ENCODE data around the gene KRTAP5-10.
"Not testable (repeated sequence)": the region's sequence is repeated elsewhere in the genome, so short reads cannot be mapped to it uniquely, and the experiment has no call there.

The KRTAP5-10 gene

GRCh38 chr11:71565263-71565662 is at the start of gene KRTAP5-10:
Gene KRTAP5-10, plus strand, starts transcription at chr11:71565563. Its CDS starts 25 bp downstream, at chr11:71565588.
- H3K79me2 ChIP-seq (ENCODE audit: control insufficient read depth, insufficient read depth, low read length, unreplicated experiment): no peaks in the 10 kb centered on the region
- H3K36me3 ChIP-seq (ENCODE audit: insufficient read depth, low read length): no peaks in the 10 kb centered on the region
- H2AFZ ChIP-seq (ENCODE audit: low read length, unreplicated experiment): no peak within 1 kb of the TSS
- no peaks in the 10 kb centered on the region for H3K4me1 ChIP-seq (ENCODE audit: control insufficient read depth, insufficient read depth, low read length, unreplicated experiment)
- H3K4me3 ChIP-seq (ENCODE audit: low read depth, low read length): no peak within 1 kb of the TSS
- no peak within 1 kb of the TSS for H3K27ac ChIP-seq (ENCODE audit: low read depth, low read length)
- H3K27me3 ChIP-seq (ENCODE audit: insufficient read depth, low read length): peaks cover 59% of the 10 kb centered on the region

GRCh38 chr11:71518506-71519471 is 46.6 kb upstream of the KRTAP5-10 start:
- Histone ChIP-seq H3K4me1 (ENCODE audit: control insufficient read depth, insufficient read depth, low read length, unreplicated experiment) (no peaks in the 10 kb centered on the region), H2AFZ (ENCODE audit: low read length, unreplicated experiment) (no peak overlapping the region), H3K27ac (ENCODE audit: low read depth, low read length) (no peak overlapping the region), H3K4me3 (ENCODE audit: low read depth, low read length) (no peak overlapping the region), H3K79me2 (ENCODE audit: control insufficient read depth, insufficient read depth, low read length, unreplicated experiment) (no peaks in the 10 kb centered on the region), H3K27me3 (ENCODE audit: insufficient read depth, low read length) (no peaks in the 10 kb centered on the region), H3K36me3 (ENCODE audit: insufficient read depth, low read length) (no peaks in the 10 kb centered on the region)

GRCh38 chr11:71519546-71519945 is 45.8 kb upstream of the KRTAP5-10 start:
- Histone ChIP-seq H3K36me3 (ENCODE audit: insufficient read depth, low read length) (no peaks in the 10 kb centered on the region), H2AFZ (ENCODE audit: low read length, unreplicated experiment) (no peak overlapping the region), H3K27me3 (ENCODE audit: insufficient read depth, low read length) (peaks cover 1% of the 10 kb centered on the region; the same call in 1 of the 2 replicates), H3K79me2 (ENCODE audit: control insufficient read depth, insufficient read depth, low read length, unreplicated experiment) (no peaks in the 10 kb centered on the region), H3K27ac (ENCODE audit: low read depth, low read length) (no peak overlapping the region), H3K4me1 (ENCODE audit: control insufficient read depth, insufficient read depth, low read length, unreplicated experiment) (no peaks in the 10 kb centered on the region), H3K4me3 (ENCODE audit: low read depth, low read length) (no peak overlapping the region)

- Histone ChIP-seq H3K4me3 (ENCODE audit: low read depth, low read length) (no peak overlapping the region), H3K27me3 (ENCODE audit: insufficient read depth, low read length) (peaks cover 17% of the 10 kb centered on the region; the same call in 1 of the 2 replicates), H2AFZ (ENCODE audit: low read length, unreplicated experiment) (no peak overlapping the region), H3K4me1 (ENCODE audit: control insufficient read depth, insufficient read depth, low read length, unreplicated experiment) (no peaks in the 10 kb centered on the region), H3K36me3 (ENCODE audit: insufficient read depth, low read length) (no peaks in the 10 kb centered on the region), H3K79me2 (ENCODE audit: control insufficient read depth, insufficient read depth, low read length, unreplicated experiment) (no peaks in the 10 kb centered on the region), H3K27ac (ENCODE audit: low read depth, low read length) (no peak overlapping the region)
Measured at GRCh38 chr11:71525188-71525937, 40.0 kb upstream of the KRTAP5-10 start.

- Histone ChIP-seq H3K79me2 (ENCODE audit: control insufficient read depth, insufficient read depth, low read length, unreplicated experiment) (no peaks in the 10 kb centered on the region), H3K4me3 (ENCODE audit: low read depth, low read length) (no peak overlapping the region), H2AFZ (ENCODE audit: low read length, unreplicated experiment) (no peak overlapping the region), H3K36me3 (ENCODE audit: insufficient read depth, low read length) (no peaks in the 10 kb centered on the region), H3K27ac (ENCODE audit: low read depth, low read length) (no peak overlapping the region), H3K4me1 (ENCODE audit: control insufficient read depth, insufficient read depth, low read length, unreplicated experiment) (no peaks in the 10 kb centered on the region), H3K27me3 (ENCODE audit: insufficient read depth, low read length) (peaks cover 17% of the 10 kb centered on the region; the same call in 1 of the 2 replicates)
Measured at GRCh38 chr11:71525938-71526495, 39.3 kb upstream of the KRTAP5-10 start.

- H2AFZ ChIP-seq (ENCODE audit: low read length, unreplicated experiment); H3K27ac ChIP-seq (ENCODE audit: low read depth, low read length); H3K79me2 ChIP-seq (ENCODE audit: control insufficient read depth, insufficient read depth, low read length, unreplicated experiment); H3K4me3 ChIP-seq (ENCODE audit: low read depth, low read length); H3K36me3 ChIP-seq (ENCODE audit: insufficient read depth, low read length); H3K4me1 ChIP-seq (ENCODE audit: control insufficient read depth, insufficient read depth, low read length, unreplicated experiment): not testable (repeated sequence)
- H3K27me3 ChIP-seq (ENCODE audit: insufficient read depth, low read length): peaks cover 17% of the 10 kb centered on the region; the same call in 1 of the 2 replicates
Measured at GRCh38 chr11:71526796-71527575, 38.4 kb upstream of the KRTAP5-10 start, which contains the start of gene KRTAP5-7. Gene KRTAP5-7, plus strand, starts transcription at chr11:71527267. Its CDS starts 34 bp downstream, at chr11:71527301.

- no peak overlapping the region for H3K4me3 ChIP-seq (ENCODE audit: low read depth, low read length)
- no peak overlapping the region for H3K27ac ChIP-seq (ENCODE audit: low read depth, low read length)
- H3K36me3 ChIP-seq (ENCODE audit: insufficient read depth, low read length): no peaks in the 10 kb centered on the region
- H3K79me2 ChIP-seq (ENCODE audit: control insufficient read depth, insufficient read depth, low read length, unreplicated experiment): no peaks in the 10 kb centered on the region
- H2AFZ ChIP-seq (ENCODE audit: low read length, unreplicated experiment): no peak overlapping the region
- peaks cover 17% of the 10 kb centered on the region; the same call in 1 of the 2 replicates for H3K27me3 ChIP-seq (ENCODE audit: insufficient read depth, low read length)
- no peaks in the 10 kb centered on the region for H3K4me1 ChIP-seq (ENCODE audit: control insufficient read depth, insufficient read depth, low read length, unreplicated experiment)
Measured at GRCh38 chr11:71527576-71528210, 37.7 kb upstream of the KRTAP5-10 start.

GRCh38 chr11:71530602-71531001 is 34.8 kb upstream of the KRTAP5-10 start:
- H3K27ac ChIP-seq (ENCODE audit: low read depth, low read length): no peak overlapping the region
- H3K4me3 ChIP-seq (ENCODE audit: low read depth, low read length): no peak overlapping the region
- no peaks in the 10 kb centered on the region for H3K4me1 ChIP-seq (ENCODE audit: control insufficient read depth, insufficient read depth, low read length, unreplicated experiment)
- no peak overlapping the region for H2AFZ ChIP-seq (ENCODE audit: low read length, unreplicated experiment)
- H3K27me3 ChIP-seq (ENCODE audit: insufficient read depth, low read length): peaks cover 8% of the 10 kb centered on the region; the same call in 1 of the 2 replicates
- no peaks in the 10 kb centered on the region for H3K36me3 ChIP-seq (ENCODE audit: insufficient read depth, low read length)
- H3K79me2 ChIP-seq (ENCODE audit: control insufficient read depth, insufficient read depth, low read length, unreplicated experiment): no peaks in the 10 kb centered on the region

- no peaks in the 10 kb centered on the region for H3K36me3 ChIP-seq (ENCODE audit: insufficient read depth, low read length)
- no peak overlapping the region for H3K4me3 ChIP-seq (ENCODE audit: low read depth, low read length)
- H2AFZ ChIP-seq (ENCODE audit: low read length, unreplicated experiment): no peak overlapping the region
Measured at GRCh38 chr11:71532036-71532610, 33.2 kb upstream of the KRTAP5-10 start.

More at GRCh38 chr11:71532036-71532610, 33.2 kb upstream of the KRTAP5-10 start:
- Histone ChIP-seq H3K27me3 (ENCODE audit: insufficient read depth, low read length) (peaks cover 6% of the 10 kb centered on the region; the same call in 1 of the 2 replicates), H3K79me2 (ENCODE audit: control insufficient read depth, insufficient read depth, low read length, unreplicated experiment) (no peaks in the 10 kb centered on the region), H3K4me1 (ENCODE audit: control insufficient read depth, insufficient read depth, low read length, unreplicated experiment) (no peaks in the 10 kb centered on the region), H3K27ac (ENCODE audit: low read depth, low read length) (no peak overlapping the region)
